H1 (cell line): Measurements from ENCODE around the gene DLG5. TPM values are rescaled to one million over a fixed set of nuclear protein-coding genes. Genes with fewer than 3 reads are reported as not detected.

Experiments
- SAP30 ChIP-seq: fragments of 300-600 bp; sonication (generic); IDR thresholded peaks from 2 replicates; pipeline ENCODE4 v1.7.1; 2012; ENCODE audit warnings: low read length, moderate library complexity, mild to moderate bottlenecking, inconsistent platforms; ENCODE audit not compliant: insufficient read depth, insufficient replicate concordance
- SP2 ChIP-seq: IDR thresholded peaks from 2 replicates; pipeline ENCODE4 v1.6.1; 2012; ENCODE audit warnings: mild to moderate bottlenecking, low read length, inconsistent platforms
- polyA plus RNA-seq, 7 experiments: library from polyadenylated mRNA; depleted of rRNA in 3 of 7; stranded (reverse) in 5 of 7; unstranded in 2 of 7; fragments of >200 nt in 5 of 7; fragments of 200-250 nt in 2 of 7; gene quantifications; 1 replicate in 5 of 7; 2 replicates in 1 of 7; 4 replicates in 1 of 7; pipeline versions ENCODE4 v1.2.1 to v1.2.3, GENCODE V29; 2011 to 2013; ENCODE audit warnings: missing spikeins in 2 of 7, mixed read lengths in 2 of 7
- total RNA-seq: library from RNA; stranded (reverse); fragmentation: NEBNext Ultra II Directional; extraction: Animal tissue kit (Norgen Biotek cat#: 25700); gene quantifications from 2 replicates; pipeline ENCODE4 v1.2.1, GENCODE V29; 2021
- TF ChIP-seq, protein P1 (sequence below), 3 experiments: IDR thresholded peaks; 1 replicate in 2 of 3; 2 replicates in 1 of 3; pipeline versions ENCODE4 v1.5.1 to v1.6.1; 2011; ENCODE audit warnings: low read length in 3 of 3, mild to moderate bottlenecking in 3 of 3, inconsistent platforms in 2 of 3, low read depth in 1 of 3, moderate library complexity in 1 of 3; ENCODE audit not compliant: insufficient read depth in 1 of 3; ENCODE audit errors: control extremely low read depth in 1 of 3
- TF ChIP-seq, protein P2 (sequence below): fragments of 300-600 bp; sonication (generic); IDR thresholded peaks from 2 replicates; pipeline ENCODE4 v1.7.1; 2012; ENCODE audit warnings: low read length, moderate library complexity, mild to moderate bottlenecking, inconsistent platforms; ENCODE audit not compliant: insufficient replicate concordance

Gene DLG5
- total and polyA plus RNA-seq, 2 of the 8 experiments (the other 6 are each of a cell fraction or from before 2014, with no cell fraction given): 15.6 to 71.4 TPM

DNA sequence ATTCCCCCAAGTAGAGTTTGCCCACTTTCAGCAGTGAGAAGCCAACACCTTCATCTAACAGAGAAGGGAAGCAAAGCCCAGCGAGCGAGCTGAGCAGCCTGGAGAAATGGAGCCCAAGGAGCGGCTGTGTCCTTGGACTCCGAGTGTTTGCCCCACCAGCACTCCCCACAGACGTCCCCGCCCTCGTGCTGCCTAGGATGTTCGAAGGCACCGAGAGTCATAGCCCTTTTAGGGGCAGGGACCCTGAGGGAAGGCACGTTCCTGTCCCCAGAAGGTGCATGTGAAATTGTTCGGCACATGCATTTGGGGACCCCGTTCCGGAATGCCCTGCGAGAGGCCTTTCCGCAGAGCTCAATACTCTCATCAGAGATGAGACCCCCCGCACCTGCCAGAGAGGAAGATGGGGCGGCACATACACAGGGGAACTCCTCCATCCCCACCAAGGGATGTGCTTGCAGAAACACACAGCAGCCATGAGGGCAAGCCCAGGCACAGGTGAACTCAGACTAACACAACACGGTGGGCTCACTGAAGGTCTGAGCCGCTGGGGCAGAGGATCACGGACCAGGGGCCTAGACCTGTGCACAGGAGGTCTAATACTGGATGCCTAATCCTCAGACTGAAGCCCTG lies 131.0 kb downstream of the DLG5 start (continued):
- TF ChIP-seq, protein P1, sequence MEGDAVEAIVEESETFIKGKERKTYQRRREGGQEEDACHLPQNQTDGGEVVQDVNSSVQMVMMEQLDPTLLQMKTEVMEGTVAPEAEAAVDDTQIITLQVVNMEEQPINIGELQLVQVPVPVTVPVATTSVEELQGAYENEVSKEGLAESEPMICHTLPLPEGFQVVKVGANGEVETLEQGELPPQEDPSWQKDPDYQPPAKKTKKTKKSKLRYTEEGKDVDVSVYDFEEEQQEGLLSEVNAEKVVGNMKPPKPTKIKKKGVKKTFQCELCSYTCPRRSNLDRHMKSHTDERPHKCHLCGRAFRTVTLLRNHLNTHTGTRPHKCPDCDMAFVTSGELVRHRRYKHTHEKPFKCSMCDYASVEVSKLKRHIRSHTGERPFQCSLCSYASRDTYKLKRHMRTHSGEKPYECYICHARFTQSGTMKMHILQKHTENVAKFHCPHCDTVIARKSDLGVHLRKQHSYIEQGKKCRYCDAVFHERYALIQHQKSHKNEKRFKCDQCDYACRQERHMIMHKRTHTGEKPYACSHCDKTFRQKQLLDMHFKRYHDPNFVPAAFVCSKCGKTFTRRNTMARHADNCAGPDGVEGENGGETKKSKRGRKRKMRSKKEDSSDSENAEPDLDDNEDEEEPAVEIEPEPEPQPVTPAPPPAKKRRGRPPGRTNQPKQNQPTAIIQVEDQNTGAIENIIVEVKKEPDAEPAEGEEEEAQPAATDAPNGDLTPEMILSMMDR (IDR thresholded peaks at IDR 0.05; ENCODE audit: control extremely low read depth in 1 of 3, insufficient read depth in 1 of 3, low read depth in 1 of 3, low read length in 3 of 3): no peak
- TF ChIP-seq SAP30: no peak
- TF ChIP-seq, protein P2, sequence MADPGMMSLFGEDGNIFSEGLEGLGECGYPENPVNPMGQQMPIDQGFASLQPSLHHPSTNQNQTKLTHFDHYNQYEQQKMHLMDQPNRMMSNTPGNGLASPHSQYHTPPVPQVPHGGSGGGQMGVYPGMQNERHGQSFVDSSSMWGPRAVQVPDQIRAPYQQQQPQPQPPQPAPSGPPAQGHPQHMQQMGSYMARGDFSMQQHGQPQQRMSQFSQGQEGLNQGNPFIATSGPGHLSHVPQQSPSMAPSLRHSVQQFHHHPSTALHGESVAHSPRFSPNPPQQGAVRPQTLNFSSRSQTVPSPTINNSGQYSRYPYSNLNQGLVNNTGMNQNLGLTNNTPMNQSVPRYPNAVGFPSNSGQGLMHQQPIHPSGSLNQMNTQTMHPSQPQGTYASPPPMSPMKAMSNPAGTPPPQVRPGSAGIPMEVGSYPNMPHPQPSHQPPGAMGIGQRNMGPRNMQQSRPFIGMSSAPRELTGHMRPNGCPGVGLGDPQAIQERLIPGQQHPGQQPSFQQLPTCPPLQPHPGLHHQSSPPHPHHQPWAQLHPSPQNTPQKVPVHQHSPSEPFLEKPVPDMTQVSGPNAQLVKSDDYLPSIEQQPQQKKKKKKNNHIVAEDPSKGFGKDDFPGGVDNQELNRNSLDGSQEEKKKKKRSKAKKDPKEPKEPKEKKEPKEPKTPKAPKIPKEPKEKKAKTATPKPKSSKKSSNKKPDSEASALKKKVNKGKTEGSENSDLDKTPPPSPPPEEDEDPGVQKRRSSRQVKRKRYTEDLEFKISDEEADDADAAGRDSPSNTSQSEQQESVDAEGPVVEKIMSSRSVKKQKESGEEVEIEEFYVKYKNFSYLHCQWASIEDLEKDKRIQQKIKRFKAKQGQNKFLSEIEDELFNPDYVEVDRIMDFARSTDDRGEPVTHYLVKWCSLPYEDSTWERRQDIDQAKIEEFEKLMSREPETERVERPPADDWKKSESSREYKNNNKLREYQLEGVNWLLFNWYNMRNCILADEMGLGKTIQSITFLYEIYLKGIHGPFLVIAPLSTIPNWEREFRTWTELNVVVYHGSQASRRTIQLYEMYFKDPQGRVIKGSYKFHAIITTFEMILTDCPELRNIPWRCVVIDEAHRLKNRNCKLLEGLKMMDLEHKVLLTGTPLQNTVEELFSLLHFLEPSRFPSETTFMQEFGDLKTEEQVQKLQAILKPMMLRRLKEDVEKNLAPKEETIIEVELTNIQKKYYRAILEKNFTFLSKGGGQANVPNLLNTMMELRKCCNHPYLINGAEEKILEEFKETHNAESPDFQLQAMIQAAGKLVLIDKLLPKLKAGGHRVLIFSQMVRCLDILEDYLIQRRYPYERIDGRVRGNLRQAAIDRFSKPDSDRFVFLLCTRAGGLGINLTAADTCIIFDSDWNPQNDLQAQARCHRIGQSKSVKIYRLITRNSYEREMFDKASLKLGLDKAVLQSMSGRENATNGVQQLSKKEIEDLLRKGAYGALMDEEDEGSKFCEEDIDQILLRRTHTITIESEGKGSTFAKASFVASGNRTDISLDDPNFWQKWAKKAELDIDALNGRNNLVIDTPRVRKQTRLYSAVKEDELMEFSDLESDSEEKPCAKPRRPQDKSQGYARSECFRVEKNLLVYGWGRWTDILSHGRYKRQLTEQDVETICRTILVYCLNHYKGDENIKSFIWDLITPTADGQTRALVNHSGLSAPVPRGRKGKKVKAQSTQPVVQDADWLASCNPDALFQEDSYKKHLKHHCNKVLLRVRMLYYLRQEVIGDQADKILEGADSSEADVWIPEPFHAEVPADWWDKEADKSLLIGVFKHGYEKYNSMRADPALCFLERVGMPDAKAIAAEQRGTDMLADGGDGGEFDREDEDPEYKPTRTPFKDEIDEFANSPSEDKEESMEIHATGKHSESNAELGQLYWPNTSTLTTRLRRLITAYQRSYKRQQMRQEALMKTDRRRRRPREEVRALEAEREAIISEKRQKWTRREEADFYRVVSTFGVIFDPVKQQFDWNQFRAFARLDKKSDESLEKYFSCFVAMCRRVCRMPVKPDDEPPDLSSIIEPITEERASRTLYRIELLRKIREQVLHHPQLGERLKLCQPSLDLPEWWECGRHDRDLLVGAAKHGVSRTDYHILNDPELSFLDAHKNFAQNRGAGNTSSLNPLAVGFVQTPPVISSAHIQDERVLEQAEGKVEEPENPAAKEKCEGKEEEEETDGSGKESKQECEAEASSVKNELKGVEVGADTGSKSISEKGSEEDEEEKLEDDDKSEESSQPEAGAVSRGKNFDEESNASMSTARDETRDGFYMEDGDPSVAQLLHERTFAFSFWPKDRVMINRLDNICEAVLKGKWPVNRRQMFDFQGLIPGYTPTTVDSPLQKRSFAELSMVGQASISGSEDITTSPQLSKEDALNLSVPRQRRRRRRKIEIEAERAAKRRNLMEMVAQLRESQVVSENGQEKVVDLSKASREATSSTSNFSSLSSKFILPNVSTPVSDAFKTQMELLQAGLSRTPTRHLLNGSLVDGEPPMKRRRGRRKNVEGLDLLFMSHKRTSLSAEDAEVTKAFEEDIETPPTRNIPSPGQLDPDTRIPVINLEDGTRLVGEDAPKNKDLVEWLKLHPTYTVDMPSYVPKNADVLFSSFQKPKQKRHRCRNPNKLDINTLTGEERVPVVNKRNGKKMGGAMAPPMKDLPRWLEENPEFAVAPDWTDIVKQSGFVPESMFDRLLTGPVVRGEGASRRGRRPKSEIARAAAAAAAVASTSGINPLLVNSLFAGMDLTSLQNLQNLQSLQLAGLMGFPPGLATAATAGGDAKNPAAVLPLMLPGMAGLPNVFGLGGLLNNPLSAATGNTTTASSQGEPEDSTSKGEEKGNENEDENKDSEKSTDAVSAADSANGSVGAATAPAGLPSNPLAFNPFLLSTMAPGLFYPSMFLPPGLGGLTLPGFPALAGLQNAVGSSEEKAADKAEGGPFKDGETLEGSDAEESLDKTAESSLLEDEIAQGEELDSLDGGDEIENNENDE: no peak
- no peak for TF ChIP-seq SP2
